ENCODE measurements around the gene MAP2. TPM values are rescaled to one million over a fixed set of nuclear protein-coding genes. Genes with fewer than 3 reads are reported as not detected.

The MAP2 gene
- total and polyA plus RNA-seq, 2 experiments from 2014 or later, result 2.9 to 4.4 TPM

DNA sequence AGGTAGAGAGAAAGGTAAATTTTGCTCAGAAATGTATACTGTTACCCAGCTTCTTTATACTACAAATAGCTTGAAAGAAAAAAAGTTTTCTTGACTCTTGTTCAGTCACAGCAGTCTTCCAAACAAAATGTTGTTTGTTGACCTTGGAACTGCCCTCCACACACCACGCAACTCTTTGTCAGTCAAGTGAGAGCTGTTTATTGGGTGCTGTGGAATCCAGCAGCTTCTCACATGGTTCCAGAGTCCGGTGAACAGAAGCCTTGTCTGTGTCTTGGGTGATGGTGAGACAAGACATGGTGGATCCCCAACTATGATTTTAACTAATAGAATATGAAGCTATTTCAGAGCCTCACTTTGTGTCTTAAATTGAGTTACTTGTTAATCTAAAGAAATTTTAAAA, 112.5 kb downstream of the MAP2 start:
- no peak overlapping the region for H3K4me3 ChIP-seq
- no peak for ATAC-seq
- no peaks in the 10 kb centered on the region for H3K36me3 ChIP-seq (ENCODE audit: insufficient read depth)
- no peaks in the 10 kb centered on the region for H3K9me2 ChIP-seq (ENCODE audit: insufficient read depth)
- DNase-seq (ENCODE audit: low spot score), result no peak
- TF ChIP-seq ZNF331 (CRISPR knock-in tag; IDR thresholded peaks at IDR 0.05; ENCODE audit: low read depth) (no peak), ZNF114 (CRISPR knock-in tag; IDR thresholded peaks at IDR 0.05) (no peak), EZH2 (IDR thresholded peaks at IDR 0.05; ENCODE audit: low read depth, unreplicated experiment) (no peak), CREB1 (CRISPR knock-in tag; IDR thresholded peaks at IDR 0.05; ENCODE audit: low read depth) (no peak)
- TF ChIP-seq, protein P1, sequence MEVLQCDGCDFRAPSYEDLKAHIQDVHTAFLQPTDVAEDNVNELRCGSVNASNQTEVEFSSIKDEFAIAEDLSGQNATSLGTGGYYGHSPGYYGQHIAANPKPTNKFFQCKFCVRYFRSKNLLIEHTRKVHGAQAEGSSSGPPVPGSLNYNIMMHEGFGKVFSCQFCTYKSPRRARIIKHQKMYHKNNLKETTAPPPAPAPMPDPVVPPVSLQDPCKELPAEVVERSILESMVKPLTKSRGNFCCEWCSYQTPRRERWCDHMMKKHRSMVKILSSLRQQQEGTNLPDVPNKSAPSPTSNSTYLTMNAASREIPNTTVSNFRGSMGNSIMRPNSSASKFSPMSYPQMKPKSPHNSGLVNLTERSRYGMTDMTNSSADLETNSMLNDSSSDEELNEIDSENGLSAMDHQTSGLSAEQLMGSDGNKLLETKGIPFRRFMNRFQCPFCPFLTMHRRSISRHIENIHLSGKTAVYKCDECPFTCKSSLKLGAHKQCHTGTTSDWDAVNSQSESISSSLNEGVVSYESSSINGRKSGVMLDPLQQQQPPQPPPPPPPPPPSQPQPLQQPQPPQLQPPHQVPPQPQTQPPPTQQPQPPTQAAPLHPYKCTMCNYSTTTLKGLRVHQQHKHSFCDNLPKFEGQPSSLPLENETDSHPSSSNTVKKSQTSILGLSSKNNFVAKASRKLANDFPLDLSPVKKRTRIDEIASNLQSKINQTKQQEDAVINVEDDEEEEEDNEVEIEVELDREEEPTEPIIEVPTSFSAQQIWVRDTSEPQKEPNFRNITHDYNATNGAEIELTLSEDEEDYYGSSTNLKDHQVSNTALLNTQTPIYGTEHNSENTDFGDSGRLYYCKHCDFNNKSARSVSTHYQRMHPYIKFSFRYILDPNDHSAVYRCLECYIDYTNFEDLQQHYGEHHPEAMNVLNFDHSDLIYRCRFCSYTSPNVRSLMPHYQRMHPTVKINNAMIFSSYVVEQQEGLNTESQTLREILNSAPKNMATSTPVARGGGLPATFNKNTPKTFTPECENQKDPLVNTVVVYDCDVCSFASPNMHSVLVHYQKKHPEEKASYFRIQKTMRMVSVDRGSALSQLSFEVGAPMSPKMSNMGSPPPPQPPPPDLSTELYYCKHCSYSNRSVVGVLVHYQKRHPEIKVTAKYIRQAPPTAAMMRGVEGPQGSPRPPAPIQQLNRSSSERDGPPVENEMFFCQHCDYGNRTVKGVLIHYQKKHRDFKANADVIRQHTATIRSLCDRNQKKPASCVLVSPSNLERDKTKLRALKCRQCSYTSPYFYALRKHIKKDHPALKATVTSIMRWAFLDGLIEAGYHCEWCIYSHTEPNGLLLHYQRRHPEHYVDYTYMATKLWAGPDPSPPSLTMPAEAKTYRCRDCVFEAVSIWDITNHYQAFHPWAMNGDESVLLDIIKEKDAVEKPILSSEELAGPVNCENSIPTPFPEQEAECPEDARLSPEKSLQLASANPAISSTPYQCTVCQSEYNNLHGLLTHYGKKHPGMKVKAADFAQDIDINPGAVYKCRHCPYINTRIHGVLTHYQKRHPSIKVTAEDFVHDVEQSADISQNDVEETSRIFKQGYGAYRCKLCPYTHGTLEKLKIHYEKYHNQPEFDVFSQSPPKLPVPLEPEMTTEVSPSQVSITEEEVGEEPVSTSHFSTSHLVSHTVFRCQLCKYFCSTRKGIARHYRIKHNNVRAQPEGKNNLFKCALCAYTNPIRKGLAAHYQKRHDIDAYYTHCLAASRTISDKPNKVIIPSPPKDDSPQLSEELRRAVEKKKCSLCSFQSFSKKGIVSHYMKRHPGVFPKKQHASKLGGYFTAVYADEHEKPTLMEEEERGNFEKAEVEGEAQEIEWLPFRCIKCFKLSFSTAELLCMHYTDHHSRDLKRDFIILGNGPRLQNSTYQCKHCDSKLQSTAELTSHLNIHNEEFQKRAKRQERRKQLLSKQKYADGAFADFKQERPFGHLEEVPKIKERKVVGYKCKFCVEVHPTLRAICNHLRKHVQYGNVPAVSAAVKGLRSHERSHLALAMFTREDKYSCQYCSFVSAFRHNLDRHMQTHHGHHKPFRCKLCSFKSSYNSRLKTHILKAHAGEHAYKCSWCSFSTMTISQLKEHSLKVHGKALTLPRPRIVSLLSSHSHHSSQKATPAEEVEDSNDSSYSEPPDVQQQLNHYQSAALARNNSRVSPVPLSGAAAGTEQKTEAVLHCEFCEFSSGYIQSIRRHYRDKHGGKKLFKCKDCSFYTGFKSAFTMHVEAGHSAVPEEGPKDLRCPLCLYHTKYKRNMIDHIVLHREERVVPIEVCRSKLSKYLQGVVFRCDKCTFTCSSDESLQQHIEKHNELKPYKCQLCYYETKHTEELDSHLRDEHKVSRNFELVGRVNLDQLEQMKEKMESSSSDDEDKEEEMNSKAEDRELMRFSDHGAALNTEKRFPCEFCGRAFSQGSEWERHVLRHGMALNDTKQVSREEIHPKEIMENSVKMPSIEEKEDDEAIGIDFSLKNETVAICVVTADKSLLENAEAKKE (CRISPR knock-in tag; IDR thresholded peaks at IDR 0.05), result no peak
- TF ChIP-seq, protein P2, sequence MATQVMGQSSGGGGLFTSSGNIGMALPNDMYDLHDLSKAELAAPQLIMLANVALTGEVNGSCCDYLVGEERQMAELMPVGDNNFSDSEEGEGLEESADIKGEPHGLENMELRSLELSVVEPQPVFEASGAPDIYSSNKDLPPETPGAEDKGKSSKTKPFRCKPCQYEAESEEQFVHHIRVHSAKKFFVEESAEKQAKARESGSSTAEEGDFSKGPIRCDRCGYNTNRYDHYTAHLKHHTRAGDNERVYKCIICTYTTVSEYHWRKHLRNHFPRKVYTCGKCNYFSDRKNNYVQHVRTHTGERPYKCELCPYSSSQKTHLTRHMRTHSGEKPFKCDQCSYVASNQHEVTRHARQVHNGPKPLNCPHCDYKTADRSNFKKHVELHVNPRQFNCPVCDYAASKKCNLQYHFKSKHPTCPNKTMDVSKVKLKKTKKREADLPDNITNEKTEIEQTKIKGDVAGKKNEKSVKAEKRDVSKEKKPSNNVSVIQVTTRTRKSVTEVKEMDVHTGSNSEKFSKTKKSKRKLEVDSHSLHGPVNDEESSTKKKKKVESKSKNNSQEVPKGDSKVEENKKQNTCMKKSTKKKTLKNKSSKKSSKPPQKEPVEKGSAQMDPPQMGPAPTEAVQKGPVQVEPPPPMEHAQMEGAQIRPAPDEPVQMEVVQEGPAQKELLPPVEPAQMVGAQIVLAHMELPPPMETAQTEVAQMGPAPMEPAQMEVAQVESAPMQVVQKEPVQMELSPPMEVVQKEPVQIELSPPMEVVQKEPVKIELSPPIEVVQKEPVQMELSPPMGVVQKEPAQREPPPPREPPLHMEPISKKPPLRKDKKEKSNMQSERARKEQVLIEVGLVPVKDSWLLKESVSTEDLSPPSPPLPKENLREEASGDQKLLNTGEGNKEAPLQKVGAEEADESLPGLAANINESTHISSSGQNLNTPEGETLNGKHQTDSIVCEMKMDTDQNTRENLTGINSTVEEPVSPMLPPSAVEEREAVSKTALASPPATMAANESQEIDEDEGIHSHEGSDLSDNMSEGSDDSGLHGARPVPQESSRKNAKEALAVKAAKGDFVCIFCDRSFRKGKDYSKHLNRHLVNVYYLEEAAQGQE (IDR thresholded peaks at IDR 0.05; ENCODE audit: unreplicated experiment), result no peak
- no peaks in the 10 kb centered on the region for H4K20me1 ChIP-seq (replicated peaks; ENCODE audit: insufficient read depth)
- Mint-ChIP-seq H3K4me3 (no peak overlapping the region), H3K27ac (no peak overlapping the region), H3K9me3 (0 out of 3 replicates have a peak, but pooled peaks cover 2% of the 10 kb centered on the region), H3K36me3 (ENCODE audit: low read depth) (0 out of 3 replicates have a peak, but pooled peaks cover under 1% of the 10 kb centered on the region), H3K27me3 (ENCODE audit: insufficient read depth, low read depth, poor library complexity) (no peaks in the 10 kb centered on the region), H3K4me1 (no peaks in the 10 kb centered on the region)
- no peak overlapping the region for H3K27ac ChIP-seq (ENCODE audit: low read depth)
- H3K27me3 ChIP-seq (ENCODE audit: insufficient read depth), result no peaks in the 10 kb centered on the region
- H3K79me2 ChIP-seq (replicated peaks; ENCODE audit: insufficient read depth), result no peaks in the 10 kb centered on the region
- H3K4me1 ChIP-seq (ENCODE audit: insufficient read depth), result no peaks in the 10 kb centered on the region
- H3K4me2 ChIP-seq, result no peak overlapping the region
- no peak overlapping the region for H2AFZ ChIP-seq
- H3F3A ChIP-seq (replicated peaks; ENCODE audit: low read depth), result no peaks in the 10 kb centered on the region

Measured in GM23338 (cell line).